ENCODE measurements around the gene JAM2. TPM values are rescaled to one million over a fixed set of nuclear protein-coding genes. Genes with fewer than 3 reads are reported as not detected.
"Not testable (repeated sequence)": the region's sequence is repeated elsewhere in the genome, so short reads cannot be mapped to it uniquely, and the experiment has no call there.

The JAM2 gene
- total RNA-seq, 1 experiment from 2014 or later, result 4.8 TPM

- H3K27ac Mint-ChIP-seq; CTCF ChIA-PET; H3K27me3 Mint-ChIP-seq (ENCODE audit: low read depth); H3K9me3 Mint-ChIP-seq; H3K4me3 Mint-ChIP-seq; DNase-seq (ENCODE audit: low spot score); ATAC-seq; H3K36me3 Mint-ChIP-seq; POLR2A ChIA-PET: not testable (repeated sequence)
- H3K4me1 Mint-ChIP-seq, result peaks cover 18% of the 10 kb centered on the region
These were observed 75.0 kb downstream of the JAM2 start for GRCh38 chr21:25714066-25714465.

- ChIA-PET POLR2A (no interaction called here), CTCF (interaction anchor here (0.8 to 1.1 kb wide), 2 partner anchors 109 to 145 kb away, joined by 3 to 4 read pairs; no protein-coding TSS in a partner anchor)
- Mint-ChIP-seq H3K36me3 (peaks cover 14% of the 10 kb centered on the region), H3K27ac (peak overlapping the region; percentile 78; the same call in 1 of the 2 replicates), H3K27me3 (ENCODE audit: low read depth) (no peaks in the 10 kb centered on the region), H3K9me3 (no peaks in the 10 kb centered on the region), H3K4me1 (peaks cover 12% of the 10 kb centered on the region), H3K4me3 (no peak overlapping the region)
- TF ChIP-seq ATF6 (CRISPR knock-in tag; IDR thresholded peaks at IDR 0.05), result no peak
- TF ChIP-seq ZNF425 (CRISPR knock-in tag; conservative IDR thresholded peaks at IDR 0.05), result no peak
- no peak for TF ChIP-seq SMAD4 (CRISPR knock-in tag; IDR thresholded peaks at IDR 0.05)
- ATAC-seq (peak; percentile 68), DNase-seq (ENCODE audit: low spot score) (no peak)
These were observed 78.6 kb downstream of the JAM2 start for GRCh38 chr21:25717491-25718147.

- ATAC-seq (no peak), DNase-seq (ENCODE audit: low spot score) (no peak)
- Mint-ChIP-seq H3K27ac (no peak overlapping the region), H3K36me3 (peaks cover 48% of the 10 kb centered on the region), H3K4me1 (peaks cover 8% of the 10 kb centered on the region), H3K27me3 (ENCODE audit: low read depth) (no peaks in the 10 kb centered on the region), H3K4me3 (no peak overlapping the region), H3K9me3 (no peaks in the 10 kb centered on the region)
- POLR2A ChIA-PET, result interaction anchor here (0.6 kb wide), 1 partner anchor 28 kb away, joined by 3 read pairs; no protein-coding TSS in a partner anchor
- TF ChIP-seq OVOL2 (CRISPR knock-in tag; IDR thresholded peaks at IDR 0.05; ENCODE audit: borderline replicate concordance) (no peak), CREB1 (CRISPR knock-in tag; IDR thresholded peaks at IDR 0.05) (no peak), NR3C1 (CRISPR knock-in tag; conservative IDR thresholded peaks at IDR 0.05; ENCODE audit: low read depth) (no peak), KAT7 (CRISPR knock-in tag; IDR thresholded peaks at IDR 0.05; ENCODE audit: borderline replicate concordance) (no peak), RORB (CRISPR knock-in tag; IDR thresholded peaks at IDR 0.05) (no peak), HMGXB4 (CRISPR knock-in tag; IDR thresholded peaks at IDR 0.05) (no peak), TCF7 (CRISPR knock-in tag; IDR thresholded peaks at IDR 0.05; ENCODE audit: low read depth) (no peak), ZNF281 (CRISPR knock-in tag; IDR thresholded peaks at IDR 0.05) (no peak), MXD4 (CRISPR knock-in tag; IDR thresholded peaks at IDR 0.05; ENCODE audit: borderline replicate concordance) (no peak)
- CTCF ChIA-PET, result no interaction called here
These were observed 82.9 kb downstream of the JAM2 start for GRCh38 chr21:25721987-25722386.

Data from WTC11 (cell line).